Fibroblast of lung (primary cell): Measurements from ENCODE around the gene MLPH.

Source experiments
- EZH2 ChIP-seq: IDR thresholded peaks from 2 replicates; pipeline ENCODE4 v1.5.1; 2012; ENCODE audit warnings: low read length, control low read depth, mild to moderate bottlenecking; ENCODE audit errors: missing control alignments
- TF ChIP-seq, protein P1 (sequence below), 2 donors: IDR thresholded peaks in 1 of 2; conservative IDR thresholded peaks in 1 of 2; 1 replicate in 1 of 2; 2 replicates in 1 of 2; pipeline ENCODE4 v1.5.1; 2011 to 2012; ENCODE audit warnings: low read length in 2 of 2, control low read depth in 1 of 2, inconsistent platforms in 1 of 2, low read depth in 1 of 2, mild to moderate bottlenecking in 1 of 2

DNA sequence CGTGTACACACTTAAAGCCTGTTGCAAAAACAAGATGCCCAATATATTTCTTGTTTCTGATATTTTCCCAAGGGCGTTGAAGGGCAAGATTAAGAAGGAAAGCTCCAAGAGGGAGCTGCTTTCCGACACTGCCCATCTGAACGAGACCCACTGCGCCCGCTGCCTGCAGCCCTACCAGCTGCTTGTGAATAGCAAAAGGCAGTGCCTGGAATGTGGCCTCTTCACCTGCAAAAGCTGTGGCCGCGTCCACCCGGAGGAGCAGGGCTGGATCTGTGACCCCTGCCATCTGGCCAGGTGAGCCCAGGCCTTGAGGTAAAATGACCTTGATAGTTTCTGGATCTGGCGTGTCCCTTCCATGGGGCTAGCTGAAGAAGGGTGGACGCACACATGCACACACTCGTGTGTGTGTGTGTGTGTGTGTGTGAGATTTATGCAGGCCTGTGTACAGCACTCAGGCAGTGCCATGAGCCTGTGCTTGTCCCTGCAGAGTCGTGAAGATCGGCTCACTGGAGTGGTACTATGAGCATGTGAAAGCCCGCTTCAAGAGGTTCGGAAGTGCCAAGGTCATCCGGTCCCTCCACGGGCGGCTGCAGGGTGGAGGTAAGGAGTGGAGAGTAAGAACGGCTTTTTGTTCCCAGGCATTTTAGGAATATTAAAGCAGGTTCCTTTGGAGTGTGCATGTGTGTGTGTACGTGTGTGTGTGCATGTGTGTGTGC lies 23.6 kb downstream of the MLPH start:
- TF ChIP-seq, protein P1, sequence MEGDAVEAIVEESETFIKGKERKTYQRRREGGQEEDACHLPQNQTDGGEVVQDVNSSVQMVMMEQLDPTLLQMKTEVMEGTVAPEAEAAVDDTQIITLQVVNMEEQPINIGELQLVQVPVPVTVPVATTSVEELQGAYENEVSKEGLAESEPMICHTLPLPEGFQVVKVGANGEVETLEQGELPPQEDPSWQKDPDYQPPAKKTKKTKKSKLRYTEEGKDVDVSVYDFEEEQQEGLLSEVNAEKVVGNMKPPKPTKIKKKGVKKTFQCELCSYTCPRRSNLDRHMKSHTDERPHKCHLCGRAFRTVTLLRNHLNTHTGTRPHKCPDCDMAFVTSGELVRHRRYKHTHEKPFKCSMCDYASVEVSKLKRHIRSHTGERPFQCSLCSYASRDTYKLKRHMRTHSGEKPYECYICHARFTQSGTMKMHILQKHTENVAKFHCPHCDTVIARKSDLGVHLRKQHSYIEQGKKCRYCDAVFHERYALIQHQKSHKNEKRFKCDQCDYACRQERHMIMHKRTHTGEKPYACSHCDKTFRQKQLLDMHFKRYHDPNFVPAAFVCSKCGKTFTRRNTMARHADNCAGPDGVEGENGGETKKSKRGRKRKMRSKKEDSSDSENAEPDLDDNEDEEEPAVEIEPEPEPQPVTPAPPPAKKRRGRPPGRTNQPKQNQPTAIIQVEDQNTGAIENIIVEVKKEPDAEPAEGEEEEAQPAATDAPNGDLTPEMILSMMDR (conservative IDR thresholded peaks at IDR 0.05 in 1 of 2, IDR thresholded peaks at IDR 0.05 in 1 of 2; ENCODE audit: low read depth in 1 of 2, low read length in 2 of 2), result no peak
- no peak for TF ChIP-seq EZH2
